ENCODE results near the gene ZSWIM4.

DNA sequence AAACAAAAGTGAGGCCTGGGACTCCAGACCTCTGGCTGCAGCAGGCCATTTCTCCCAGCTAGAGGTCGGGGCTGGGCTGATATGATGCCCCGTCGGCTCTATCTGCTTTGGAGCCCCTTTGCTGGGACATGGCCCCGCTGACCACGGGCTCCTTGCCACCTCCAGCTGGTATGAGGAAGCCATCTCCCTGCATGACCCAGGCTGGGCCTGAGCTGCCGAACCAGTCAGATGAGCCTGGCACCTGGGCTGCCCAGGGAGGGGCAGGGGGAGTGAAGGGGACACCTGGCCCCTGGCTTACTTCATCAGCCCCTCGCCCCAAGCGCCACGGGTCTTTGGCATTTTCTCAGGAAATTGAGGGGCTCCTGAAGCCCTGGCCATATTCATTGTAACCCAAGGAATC lies 7.8 kb downstream of the ZSWIM4 start:
- TF ChIP-seq, protein P1, sequence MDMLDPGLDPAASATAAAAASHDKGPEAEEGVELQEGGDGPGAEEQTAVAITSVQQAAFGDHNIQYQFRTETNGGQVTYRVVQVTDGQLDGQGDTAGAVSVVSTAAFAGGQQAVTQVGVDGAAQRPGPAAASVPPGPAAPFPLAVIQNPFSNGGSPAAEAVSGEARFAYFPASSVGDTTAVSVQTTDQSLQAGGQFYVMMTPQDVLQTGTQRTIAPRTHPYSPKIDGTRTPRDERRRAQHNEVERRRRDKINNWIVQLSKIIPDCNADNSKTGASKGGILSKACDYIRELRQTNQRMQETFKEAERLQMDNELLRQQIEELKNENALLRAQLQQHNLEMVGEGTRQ (IDR thresholded peaks at IDR 0.05) = no peak
- TF ChIP-seq, protein P2, sequence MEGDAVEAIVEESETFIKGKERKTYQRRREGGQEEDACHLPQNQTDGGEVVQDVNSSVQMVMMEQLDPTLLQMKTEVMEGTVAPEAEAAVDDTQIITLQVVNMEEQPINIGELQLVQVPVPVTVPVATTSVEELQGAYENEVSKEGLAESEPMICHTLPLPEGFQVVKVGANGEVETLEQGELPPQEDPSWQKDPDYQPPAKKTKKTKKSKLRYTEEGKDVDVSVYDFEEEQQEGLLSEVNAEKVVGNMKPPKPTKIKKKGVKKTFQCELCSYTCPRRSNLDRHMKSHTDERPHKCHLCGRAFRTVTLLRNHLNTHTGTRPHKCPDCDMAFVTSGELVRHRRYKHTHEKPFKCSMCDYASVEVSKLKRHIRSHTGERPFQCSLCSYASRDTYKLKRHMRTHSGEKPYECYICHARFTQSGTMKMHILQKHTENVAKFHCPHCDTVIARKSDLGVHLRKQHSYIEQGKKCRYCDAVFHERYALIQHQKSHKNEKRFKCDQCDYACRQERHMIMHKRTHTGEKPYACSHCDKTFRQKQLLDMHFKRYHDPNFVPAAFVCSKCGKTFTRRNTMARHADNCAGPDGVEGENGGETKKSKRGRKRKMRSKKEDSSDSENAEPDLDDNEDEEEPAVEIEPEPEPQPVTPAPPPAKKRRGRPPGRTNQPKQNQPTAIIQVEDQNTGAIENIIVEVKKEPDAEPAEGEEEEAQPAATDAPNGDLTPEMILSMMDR (IDR thresholded peaks at IDR 0.05) = no peak
- TF ChIP-seq RAD21 (conservative IDR thresholded peaks at IDR 0.05 in 1 of 2, IDR thresholded peaks at IDR 0.05 in 1 of 2) (no peak), PHF8 (IDR thresholded peaks at IDR 0.05; ENCODE audit: borderline replicate concordance, low read depth) (no peak), NR3C1 (IDR thresholded peaks at IDR 0.05) (no peak), POLR2A (IDR thresholded peaks at IDR 0.05; ENCODE audit: low read length) (no peak), ZFP36 (IDR thresholded peaks at IDR 0.05; ENCODE audit: borderline replicate concordance, partially characterized antibody) (no peak), RFX5 (IDR thresholded peaks at IDR 0.05) (no peak)

All from A549 (cell line).